DND-41 (cell line): ENCODE results near the gene MAS1L.

Experiments used
- ATAC-seq: fragments of 200-7000 bp; cut with Tn5 transposase; 3 replicates; pipeline ENCODE4 v1.9.1; 2021; ENCODE audit warnings: low read depth; ENCODE audit not compliant: insufficient read depth
- DNase-seq: peaks from one replicate; pipeline ENCODE4 v3.0.0-alpha.2; 2020
- H2AFZ ChIP-seq: 2 replicates; pipeline ENCODE4 v1.6.0; 2012; ENCODE audit warnings: low read depth, low read length
- H3K27ac ChIP-seq: 2 replicates; pipeline ENCODE4 v1.5.1; 2012; ENCODE audit warnings: low read length, inconsistent platforms
- H3K27me3 ChIP-seq: fragments of 200-600 bp; sonication (generic); 2 replicates; pipeline ENCODE4 v1.6.0; 2012; ENCODE audit warnings: low read length, mild to moderate bottlenecking, inconsistent platforms; ENCODE audit not compliant: insufficient read depth, poor library complexity
- H3K36me3 ChIP-seq: 2 replicates; pipeline ENCODE4 v1.5.1; 2012; ENCODE audit warnings: low read length, inconsistent platforms; ENCODE audit not compliant: insufficient read depth
- H3K4me1 ChIP-seq: 2 replicates; pipeline ENCODE4 v1.5.1; 2012; ENCODE audit warnings: mild to moderate bottlenecking, low read length; ENCODE audit not compliant: insufficient read depth
- H3K4me2 ChIP-seq: 2 replicates; pipeline ENCODE4 v1.6.0; 2012; ENCODE audit warnings: mild to moderate bottlenecking, moderate library complexity, low read length, inconsistent platforms; ENCODE audit not compliant: insufficient read depth
- H3K4me3 ChIP-seq, 2 experiments: fragments of 200-600 bp in 1 of 2; shearing (Covaris generic) in 1 of 2; 2 replicates each; pipeline ENCODE4 v1.5.1; 2012 to 2016; ENCODE audit warnings: inconsistent platforms in 2 of 2, low read length in 2 of 2, mild to moderate bottlenecking in 2 of 2, low read depth in 1 of 2, moderate library complexity in 1 of 2
- H3K79me2 ChIP-seq: 2 replicates; pipeline ENCODE4 v1.6.0; 2012; ENCODE audit warnings: low read length, inconsistent platforms; ENCODE audit not compliant: insufficient read depth
- H3K9ac ChIP-seq: 2 replicates; pipeline ENCODE4 v1.6.0; 2012; ENCODE audit warnings: low read depth, mild to moderate bottlenecking, inconsistent platforms, low read length, moderate library complexity
- H3K9me3 ChIP-seq: 2 replicates; pipeline ENCODE4 v1.5.1; 2012; ENCODE audit warnings: low read length, moderate library complexity, mild to moderate bottlenecking, inconsistent platforms; ENCODE audit not compliant: insufficient read depth, severe bottlenecking
- H4K20me1 ChIP-seq: 2 replicates; pipeline ENCODE4 v1.6.0; 2012; ENCODE audit warnings: low read length; ENCODE audit not compliant: insufficient read depth
- EZH2 ChIP-seq: IDR thresholded peaks from 3 replicates; pipeline ENCODE4 v1.6.1; 2012; ENCODE audit warnings: borderline replicate concordance, low read depth, mild to moderate bottlenecking, moderate library complexity, low read length, inconsistent platforms; ENCODE audit not compliant: severe bottlenecking
- TF ChIP-seq, protein P1 (sequence below): IDR thresholded peaks from 2 replicates; pipeline ENCODE4 v1.5.1; 2012; ENCODE audit warnings: borderline replicate concordance, low read length, moderate library complexity, mild to moderate bottlenecking; ENCODE audit not compliant: poor library complexity, severe bottlenecking; ENCODE audit errors: extremely low read depth

Gene MAS1L

DNA sequence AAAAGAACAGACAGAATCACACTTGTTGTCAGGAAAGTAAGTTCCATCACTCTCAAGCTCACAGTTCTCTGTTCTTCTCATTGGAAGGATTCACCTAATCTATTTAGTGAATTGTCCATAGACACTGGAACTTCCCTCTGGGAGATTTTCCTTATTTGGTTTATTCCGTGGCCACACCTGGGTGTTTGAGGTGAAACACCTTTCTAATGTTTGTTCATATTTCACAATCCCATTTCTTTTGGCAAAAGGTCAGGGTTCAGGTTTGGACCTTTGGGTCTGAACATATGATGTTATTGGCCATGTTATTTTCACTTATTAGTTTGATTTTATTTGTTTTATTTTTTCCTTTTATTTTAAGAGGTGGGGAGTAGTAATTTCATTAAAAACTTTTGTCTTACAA lies 4.0 kb downstream of the MAS1L start:
- ATAC-seq (no peak), DNase-seq (no peak)
- H3K79me2 ChIP-seq: no peaks in the 10 kb centered on the region
- H3K4me2 ChIP-seq: no peak overlapping the region
- H3K4me3 ChIP-seq: no peak overlapping the region
- H3K36me3 ChIP-seq: no peaks in the 10 kb centered on the region
- H3K9me3 ChIP-seq: no peaks in the 10 kb centered on the region
- H3K9ac ChIP-seq: no peak overlapping the region
- H3K27ac ChIP-seq: no peak overlapping the region
- H3K4me1 ChIP-seq: no peaks in the 10 kb centered on the region
- H4K20me1 ChIP-seq: no peaks in the 10 kb centered on the region
- no peak for TF ChIP-seq EZH2
- TF ChIP-seq, protein P1, sequence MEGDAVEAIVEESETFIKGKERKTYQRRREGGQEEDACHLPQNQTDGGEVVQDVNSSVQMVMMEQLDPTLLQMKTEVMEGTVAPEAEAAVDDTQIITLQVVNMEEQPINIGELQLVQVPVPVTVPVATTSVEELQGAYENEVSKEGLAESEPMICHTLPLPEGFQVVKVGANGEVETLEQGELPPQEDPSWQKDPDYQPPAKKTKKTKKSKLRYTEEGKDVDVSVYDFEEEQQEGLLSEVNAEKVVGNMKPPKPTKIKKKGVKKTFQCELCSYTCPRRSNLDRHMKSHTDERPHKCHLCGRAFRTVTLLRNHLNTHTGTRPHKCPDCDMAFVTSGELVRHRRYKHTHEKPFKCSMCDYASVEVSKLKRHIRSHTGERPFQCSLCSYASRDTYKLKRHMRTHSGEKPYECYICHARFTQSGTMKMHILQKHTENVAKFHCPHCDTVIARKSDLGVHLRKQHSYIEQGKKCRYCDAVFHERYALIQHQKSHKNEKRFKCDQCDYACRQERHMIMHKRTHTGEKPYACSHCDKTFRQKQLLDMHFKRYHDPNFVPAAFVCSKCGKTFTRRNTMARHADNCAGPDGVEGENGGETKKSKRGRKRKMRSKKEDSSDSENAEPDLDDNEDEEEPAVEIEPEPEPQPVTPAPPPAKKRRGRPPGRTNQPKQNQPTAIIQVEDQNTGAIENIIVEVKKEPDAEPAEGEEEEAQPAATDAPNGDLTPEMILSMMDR: no peak
- H2AFZ ChIP-seq: no peak overlapping the region
- H3K27me3 ChIP-seq: no peaks in the 10 kb centered on the region

DNA sequence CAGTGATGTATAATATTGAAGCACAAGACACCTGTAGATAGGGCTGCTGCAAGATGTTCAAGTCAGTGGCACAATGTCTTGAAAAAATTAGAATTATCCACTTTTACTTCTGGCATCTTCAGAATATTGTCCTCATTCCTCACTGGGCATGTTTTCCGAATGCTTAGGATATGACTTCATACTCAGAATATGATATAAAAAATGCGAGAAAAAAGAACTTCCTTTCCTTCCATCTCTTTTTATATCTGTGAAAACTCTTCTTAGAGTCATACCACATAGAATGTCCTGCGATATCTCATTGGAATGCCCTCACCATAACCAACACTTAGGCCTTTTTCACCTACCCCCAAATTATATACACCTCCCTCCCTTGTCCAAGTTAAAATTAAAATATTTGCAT lies 4.6 kb downstream of the MAS1L start:
- Histone ChIP-seq H4K20me1 (no peaks in the 10 kb centered on the region), H3K4me3 (no peak overlapping the region), H3K27ac (no peak overlapping the region), H3K4me1 (no peaks in the 10 kb centered on the region), H3K36me3 (no peaks in the 10 kb centered on the region), H3K9ac (no peak overlapping the region), H3K79me2 (no peaks in the 10 kb centered on the region), H3K27me3 (no peaks in the 10 kb centered on the region), H3K4me2 (no peak overlapping the region), H2AFZ (no peak overlapping the region), H3K9me3 (no peaks in the 10 kb centered on the region)
- no peak for ATAC-seq
- TF ChIP-seq, protein P1: no peak
- no peak for TF ChIP-seq EZH2
- no peak for DNase-seq

DNA sequence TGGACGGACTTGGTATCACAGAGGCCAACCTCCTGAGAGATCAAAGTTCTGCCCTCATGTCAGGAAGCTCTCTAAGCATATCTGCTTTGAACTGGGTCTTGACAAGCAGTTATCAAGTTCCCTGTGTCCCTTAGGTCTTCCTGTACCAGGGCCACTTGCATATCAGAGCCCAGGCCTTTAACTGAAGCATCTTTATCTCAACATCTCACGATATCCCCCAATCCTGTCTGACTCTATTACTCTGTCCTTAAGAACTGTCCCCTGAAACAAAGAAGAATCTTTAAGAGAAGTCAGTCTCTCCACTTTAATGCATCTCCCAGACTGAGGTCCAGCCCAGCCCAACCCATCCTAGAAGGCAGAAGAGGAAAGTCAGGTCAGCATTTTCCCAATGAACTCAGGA lies 8.2 kb downstream of the MAS1L start:
- no peak for TF ChIP-seq EZH2
- TF ChIP-seq, protein P1: no peak
- Histone ChIP-seq H2AFZ (no peak overlapping the region), H3K9ac (no peak overlapping the region), H4K20me1 (no peaks in the 10 kb centered on the region), H3K27me3 (no peaks in the 10 kb centered on the region), H3K4me3 (no peak overlapping the region), H3K4me2 (no peak overlapping the region), H3K27ac (no peak overlapping the region), H3K4me1 (no peaks in the 10 kb centered on the region), H3K79me2 (no peaks in the 10 kb centered on the region), H3K36me3 (no peaks in the 10 kb centered on the region), H3K9me3 (no peaks in the 10 kb centered on the region)
- DNase-seq: no peak
- no peak for ATAC-seq

DNA sequence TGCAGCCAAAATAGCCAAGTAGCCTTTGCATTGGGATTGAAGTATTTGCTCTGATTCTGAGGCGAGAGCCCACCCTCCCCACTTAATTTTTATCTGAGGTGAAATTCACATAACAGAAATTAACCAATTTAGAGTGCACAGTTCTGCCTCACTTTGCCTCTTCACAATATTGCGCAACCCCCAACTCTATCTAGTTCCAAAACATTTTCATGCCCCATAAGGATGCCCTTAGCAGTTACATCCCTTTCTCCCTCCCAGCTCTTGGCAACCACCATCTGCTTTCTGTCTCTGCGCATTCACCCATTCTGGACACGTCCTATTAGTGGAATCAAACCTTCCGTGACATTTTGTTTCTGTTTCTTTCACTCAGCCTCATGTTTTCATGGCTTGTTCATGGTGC lies 9.0 kb downstream of the MAS1L start:
- Histone ChIP-seq H3K4me3 (no peak overlapping the region), H3K27me3 (no peaks in the 10 kb centered on the region), H2AFZ (no peak overlapping the region), H3K79me2 (no peaks in the 10 kb centered on the region), H3K27ac (no peak overlapping the region), H4K20me1 (no peaks in the 10 kb centered on the region), H3K36me3 (no peaks in the 10 kb centered on the region), H3K4me2 (no peak overlapping the region), H3K9ac (no peak overlapping the region), H3K4me1 (no peaks in the 10 kb centered on the region), H3K9me3 (no peaks in the 10 kb centered on the region)
- DNase-seq: no peak
- TF ChIP-seq, protein P1: no peak
- no peak for TF ChIP-seq EZH2
- no peak for ATAC-seq
